ENCODE measurements around the gene HIVEP3. TPM values are rescaled to one million over a fixed set of nuclear protein-coding genes. Genes with fewer than 3 reads are reported as not detected.

HIVEP3 gene
- polyA plus RNA-seq, 1 of the 3 experiments (the other 2 are of a cell fraction): 6.4 TPM

- no peak for TF ChIP-seq POLR2AphosphoS5 (IDR thresholded peaks at IDR 0.05; ENCODE audit: low read depth, low read length)
- peak; percentile 82 for TF ChIP-seq MAX (IDR thresholded peaks at IDR 0.05; ENCODE audit: low read depth)
- TF ChIP-seq MEF2A (IDR thresholded peaks at IDR 0.05; ENCODE audit: borderline replicate concordance, low read depth): no peak
- peak; percentile 36; the same call in 1 of the 2 replicates for TF ChIP-seq JUND (IDR thresholded peaks at IDR 0.05)
Observed at GRCh38 chr1:41851589-41851988, 67.1 kb downstream of the HIVEP3 start (continued).

- H3K27me3 ChIP-seq (ENCODE audit: insufficient read depth): no peaks in the 10 kb centered on the region
- H3K4me2 ChIP-seq: no peak overlapping the region
- no peaks in the 10 kb centered on the region for H3K36me3 ChIP-seq (replicated peaks in 1 of 2; ENCODE audit: control insufficient read depth in 1 of 2, insufficient read depth in 2 of 2, low read length in 1 of 2)
- H3K27ac ChIP-seq (ENCODE audit: low read depth in 2 of 2, low read length in 1 of 2): no peak overlapping the region
- peaks cover 0 to 24% of the 10 kb centered on the region in 2 experiments; a peak in 2 of 4 replicates for H3K4me1 ChIP-seq (ENCODE audit: control insufficient read depth in 1 of 2, insufficient read depth in 2 of 2, low read depth in 1 of 2, low read length in 1 of 2)
- no peak for DNase-seq
- no peak overlapping the region for H3K4me3 ChIP-seq (ENCODE audit: low read depth in 2 of 2, low read length in 1 of 2)
- no peaks in the 10 kb centered on the region for H4K20me1 ChIP-seq (ENCODE audit: insufficient read depth)
- H3K9me2 ChIP-seq: no peaks in the 10 kb centered on the region
- H3K79me2 ChIP-seq (ENCODE audit: insufficient read depth): 0 out of 2 replicates have a peak, but pooled peaks cover 4% of the 10 kb centered on the region
- no peak overlapping the region for H3K9ac ChIP-seq
- CTCF ChIA-PET: no interaction called here
- no peak overlapping the region for H2AFZ ChIP-seq (ENCODE audit: low read depth)
- no peak for TF ChIP-seq FOXJ3 (CRISPR knock-in tag; IDR thresholded peaks at IDR 0.05)
- TF ChIP-seq TAF1 (IDR thresholded peaks at IDR 0.05; ENCODE audit: borderline replicate concordance, low read depth, low read length): no peak
- TF ChIP-seq RFX5 (IDR thresholded peaks at IDR 0.05; ENCODE audit: low read length): no peak
- TF ChIP-seq EP300 (IDR thresholded peaks at IDR 0.05; ENCODE audit: borderline replicate concordance in 1 of 2, low read depth in 1 of 2, low read length in 1 of 2): no peak
- H3K9me3 ChIP-seq: no peaks in the 10 kb centered on the region
- WGBS (ENCODE audit: low lambda C conversion rate): 79% methylated on average over 2 of the region's 2 CpGs
- H3F3A ChIP-seq (replicated peaks; ENCODE audit: insufficient read depth): peaks cover 13% of the 10 kb centered on the region
- POLR2A ChIA-PET: no interaction called here
Observed at GRCh38 chr1:41850029-41850428, 68.7 kb downstream of the HIVEP3 start.

GRCh38 chr1:41849211-41849759 lies 69.4 kb downstream of the HIVEP3 start:
- TF ChIP-seq USF2 (IDR thresholded peaks at IDR 0.05; ENCODE audit: borderline replicate concordance, low read depth, low read length) (no peak), SIN3A (IDR thresholded peaks at IDR 0.05; ENCODE audit: borderline replicate concordance, low read depth, low read length) (no peak), RFX5 (IDR thresholded peaks at IDR 0.05; ENCODE audit: low read length) (no peak), FOXM1 (IDR thresholded peaks at IDR 0.05; ENCODE audit: low read depth) (no peak), ELF1 (IDR thresholded peaks at IDR 0.05) (no peak)
- Histone ChIP-seq H3K4me3 (ENCODE audit: low read depth in 2 of 2, low read length in 1 of 2) (no peak overlapping the region), H3K9ac (no peak overlapping the region), H3K4me2 (no peak overlapping the region), H2AFZ (ENCODE audit: low read depth) (no peak overlapping the region), H3K36me3 (replicated peaks in 1 of 2; ENCODE audit: control insufficient read depth in 1 of 2, insufficient read depth in 2 of 2, low read length in 1 of 2) (no peaks in the 10 kb centered on the region), H3K9me2 (no peaks in the 10 kb centered on the region), H3K4me1 (ENCODE audit: control insufficient read depth in 1 of 2, insufficient read depth in 2 of 2, low read depth in 1 of 2, low read length in 1 of 2) (peaks cover 0 to 24% of the 10 kb centered on the region in 2 experiments; a peak in 2 of 4 replicates), H3K9me3 (no peaks in the 10 kb centered on the region), H3K79me2 (ENCODE audit: insufficient read depth) (0 out of 2 replicates have a peak, but pooled peaks cover 4% of the 10 kb centered on the region), H3K27ac (ENCODE audit: low read depth in 2 of 2, low read length in 1 of 2) (no peak overlapping the region), H4K20me1 (ENCODE audit: insufficient read depth) (no peaks in the 10 kb centered on the region), H3K27me3 (ENCODE audit: insufficient read depth) (no peaks in the 10 kb centered on the region), H3F3A (replicated peaks; ENCODE audit: insufficient read depth) (peaks cover 13% of the 10 kb centered on the region)
- POLR2A ChIA-PET: no interaction called here
- WGBS (ENCODE audit: low lambda C conversion rate): 80% methylated on average over 4 of the region's 4 CpGs
- DNase-seq: no peak
- CTCF ChIA-PET: no interaction called here
